Activated CD4-positive, alpha-beta T cell treated with anti-CD3 and anti-CD28 coated beads, Interleukin-2, amount 10 ng/mL, durations not matched to agents 7 days and 5 days (primary cell): ENCODE measurements around the gene BCL2. TPM values are rescaled to one million over a fixed set of nuclear protein-coding genes. Genes with fewer than 3 reads are reported as not detected.
A peak's percentile ranks its signal among the peaks of the same experiment; 100 is the strongest.

ENCODE experiments used
- CTCF ChIA-PET: fragments of 350-600 bp; sonication (Branson Sonifier 250); formaldehyde crosslinking; loops from one replicate; lab custom pipeline; 2021; ENCODE audit warnings: antibody characterized with exemption; lab: Charles Lee
- POLR2A ChIA-PET: fragments of 350-600 bp; sonication (Branson Sonifier 250); formaldehyde crosslinking; loops from one replicate; lab custom pipeline; 2021; ENCODE audit warnings: antibody characterized with exemption; lab: Charles Lee
- DNase-seq: peaks from one replicate; pipeline ENCODE4 v3.0.0-alpha.2; 2020
- H3K27ac Mint-ChIP-seq: one replicate; pipeline ENCODE4 v1.8.0; 2021; ENCODE audit warnings: mild to moderate bottlenecking, moderate library complexity, mixed read lengths
- H3K27me3 Mint-ChIP-seq: one replicate; pipeline ENCODE4 v1.8.0; 2021; ENCODE audit warnings: mixed read lengths
- H3K36me3 Mint-ChIP-seq: one replicate; pipeline ENCODE4 v1.8.0; 2021; ENCODE audit warnings: low read depth, mixed read lengths
- H3K4me1 Mint-ChIP-seq: one replicate; pipeline ENCODE4 v1.8.0; 2021; ENCODE audit warnings: mixed read lengths
- H3K4me3 Mint-ChIP-seq: one replicate; pipeline ENCODE4 v1.8.0; 2021; ENCODE audit warnings: mild to moderate bottlenecking, moderate library complexity, mixed read lengths
- H3K9me3 Mint-ChIP-seq: one replicate; pipeline ENCODE4 v1.8.0; 2021; ENCODE audit warnings: mixed read lengths
- total RNA-seq, 2 experiments: library from RNA; stranded (reverse); gene quantifications; one replicate each; pipeline ENCODE4 v1.2.3, GENCODE V29; 2021

Gene BCL2
- total RNA-seq, 2 experiments from 2014 or later = 113 to 119 TPM

- ChIA-PET CTCF (interaction anchor here (1.1 to 1.3 kb wide), 3 partner anchors 15 to 28 kb away, joined by 3 to 4 read pairs (median 3); no protein-coding TSS in a partner anchor), POLR2A (no interaction called here)
- Mint-ChIP-seq H3K4me1 (peaks cover 2% of the 10 kb centered on the region), H3K36me3 (peaks cover 42% of the 10 kb centered on the region), H3K27me3 (no peaks in the 10 kb centered on the region), H3K9me3 (no peaks in the 10 kb centered on the region), H3K27ac (no peak overlapping the region), H3K4me3 (no peak overlapping the region)
- DNase-seq = no peak
These were observed 27.1 kb upstream of the BCL2 start for GRCh38 chr18:63346480-63347183.

GRCh38 chr18:63346031-63346430, 26.5 kb upstream of the BCL2 start:
- Mint-ChIP-seq H3K27me3 (no peaks in the 10 kb centered on the region), H3K9me3 (no peaks in the 10 kb centered on the region), H3K4me1 (peaks cover 2% of the 10 kb centered on the region), H3K27ac (no peak overlapping the region), H3K36me3 (peaks cover 47% of the 10 kb centered on the region), H3K4me3 (no peak overlapping the region)
- ChIA-PET POLR2A (no interaction called here), CTCF (interaction anchor here (1.1 to 1.3 kb wide), 3 partner anchors 14 to 28 kb away, joined by 3 to 4 read pairs (median 3); no protein-coding TSS in a partner anchor)
- no peak for DNase-seq

- H3K27ac Mint-ChIP-seq = peak overlapping the region; percentile 54
- no peaks in the 10 kb centered on the region for H3K9me3 Mint-ChIP-seq
- no peaks in the 10 kb centered on the region for H3K27me3 Mint-ChIP-seq
- CTCF ChIA-PET = interaction anchor here (1.3 kb wide), 1 partner anchor 14 kb away, joined by 5 read pairs; no protein-coding TSS in a partner anchor
- peaks cover 48% of the 10 kb centered on the region for H3K36me3 Mint-ChIP-seq
- H3K4me1 Mint-ChIP-seq = peaks cover 2% of the 10 kb centered on the region
- no peak overlapping the region for H3K4me3 Mint-ChIP-seq
- no peak for DNase-seq
- POLR2A ChIA-PET = no interaction called here
These were observed 25.3 kb upstream of the BCL2 start for GRCh38 chr18:63344918-63345317.

- no peak for DNase-seq
- H3K4me1 Mint-ChIP-seq = peaks cover 2% of the 10 kb centered on the region
- H3K36me3 Mint-ChIP-seq = peaks cover 43% of the 10 kb centered on the region
- H3K4me3 Mint-ChIP-seq = no peak overlapping the region
- no peaks in the 10 kb centered on the region for H3K27me3 Mint-ChIP-seq
- H3K9me3 Mint-ChIP-seq = no peaks in the 10 kb centered on the region
- ChIA-PET CTCF (interaction anchor here (1.3 kb wide), 1 partner anchor 13 kb away, joined by 5 read pairs; no protein-coding TSS in a partner anchor), POLR2A (no interaction called here)
- no peak overlapping the region for H3K27ac Mint-ChIP-seq
These were observed 24.7 kb upstream of the BCL2 start for GRCh38 chr18:63344263-63344662.

- POLR2A ChIA-PET = interaction anchor here (0.7 kb wide), 1 partner anchor 95 kb away, joined by 21 read pairs; no protein-coding TSS in a partner anchor
- no peak overlapping the region for H3K4me3 Mint-ChIP-seq
- CTCF ChIA-PET = interaction anchor here (0.6 kb wide), 2 partner anchors 177 to 347 kb away, joined by 3 read pairs; no protein-coding TSS in a partner anchor
- H3K27ac Mint-ChIP-seq = no peak overlapping the region
- H3K27me3 Mint-ChIP-seq = no peaks in the 10 kb centered on the region
- H3K36me3 Mint-ChIP-seq = peaks cover 40% of the 10 kb centered on the region
- peak; percentile 45 for DNase-seq
- H3K9me3 Mint-ChIP-seq = no peaks in the 10 kb centered on the region
- H3K4me1 Mint-ChIP-seq = peaks cover 2% of the 10 kb centered on the region
These were observed 22.6 kb upstream of the BCL2 start for GRCh38 chr18:63342206-63342605.

- peak; percentile 58 for DNase-seq
- CTCF ChIA-PET = interaction anchor here (0.7 to 2.0 kb wide), 6 partner anchors 9 to 324 kb away, joined by 3 to 7 read pairs (median 4); no protein-coding TSS in a partner anchor
- Mint-ChIP-seq H3K36me3 (peaks cover 41% of the 10 kb centered on the region), H3K4me1 (peaks cover 2% of the 10 kb centered on the region), H3K27me3 (no peaks in the 10 kb centered on the region), H3K4me3 (no peak overlapping the region), H3K9me3 (no peaks in the 10 kb centered on the region), H3K27ac (no peak overlapping the region)
- POLR2A ChIA-PET = no interaction called here
These were observed 20.4 kb upstream of the BCL2 start for GRCh38 chr18:63339920-63340484.

GRCh38 chr18:63336366-63337099, 17.0 kb upstream of the BCL2 start:
- Mint-ChIP-seq H3K27me3 (no peaks in the 10 kb centered on the region), H3K4me1 (no peaks in the 10 kb centered on the region), H3K36me3 (peaks cover 45% of the 10 kb centered on the region), H3K27ac (no peak overlapping the region), H3K9me3 (no peaks in the 10 kb centered on the region), H3K4me3 (no peak overlapping the region)
- POLR2A ChIA-PET = no interaction called here
- DNase-seq = no peak
- CTCF ChIA-PET = no interaction called here

GRCh38 chr18:63331105-63331504, 11.5 kb upstream of the BCL2 start:
- POLR2A ChIA-PET = no interaction called here
- no peaks in the 10 kb centered on the region for H3K27me3 Mint-ChIP-seq
- DNase-seq = no peak
- no peaks in the 10 kb centered on the region for H3K4me1 Mint-ChIP-seq
- CTCF ChIA-PET = interaction anchor here (1.5 to 2.1 kb wide), 4 partner anchors 9 to 313 kb away, joined by 3 to 7 read pairs (median 4); no protein-coding TSS in a partner anchor
- no peaks in the 10 kb centered on the region for H3K9me3 Mint-ChIP-seq
- H3K4me3 Mint-ChIP-seq = no peak overlapping the region
- H3K36me3 Mint-ChIP-seq = peaks cover 31% of the 10 kb centered on the region
- H3K27ac Mint-ChIP-seq = no peak overlapping the region

GRCh38 chr18:63329431-63330145, 10.0 kb upstream of the BCL2 start:
- Mint-ChIP-seq H3K9me3 (no peaks in the 10 kb centered on the region), H3K27me3 (no peaks in the 10 kb centered on the region), H3K4me1 (no peaks in the 10 kb centered on the region), H3K27ac (no peak overlapping the region), H3K36me3 (peaks cover 25% of the 10 kb centered on the region), H3K4me3 (no peak overlapping the region)
- DNase-seq = no peak
- ChIA-PET POLR2A (no interaction called here), CTCF (interaction anchor here (1.5 to 2.1 kb wide), 3 partner anchors 11 to 311 kb away, joined by 3 to 7 read pairs (median 4); no protein-coding TSS in a partner anchor)

GRCh38 chr18:63326011-63326410, 6.4 kb upstream of the BCL2 start:
- H3K9me3 Mint-ChIP-seq = no peaks in the 10 kb centered on the region
- peaks cover 17% of the 10 kb centered on the region for H3K4me1 Mint-ChIP-seq
- no peaks in the 10 kb centered on the region for H3K27me3 Mint-ChIP-seq
- no peak for DNase-seq
- CTCF ChIA-PET = interaction anchor here (0.9 to 2.5 kb wide), 2 partner anchors 9 to 310 kb away, joined by 3 to 11 read pairs; no protein-coding TSS in a partner anchor
- no peak overlapping the region for H3K4me3 Mint-ChIP-seq
- POLR2A ChIA-PET = no interaction called here
- no peak overlapping the region for H3K27ac Mint-ChIP-seq
- peaks cover 8% of the 10 kb centered on the region for H3K36me3 Mint-ChIP-seq

- Mint-ChIP-seq H3K4me1 (peaks cover 19% of the 10 kb centered on the region), H3K36me3 (peaks cover 3% of the 10 kb centered on the region), H3K27ac (no peak overlapping the region), H3K9me3 (no peaks in the 10 kb centered on the region), H3K27me3 (no peaks in the 10 kb centered on the region), H3K4me3 (no peak overlapping the region)
- POLR2A ChIA-PET = no interaction called here
- CTCF ChIA-PET = interaction anchor here (0.7 to 3.9 kb wide), 4 partner anchors 167 to 308 kb away, joined by 3 to 14 read pairs (median 3); no protein-coding TSS in a partner anchor
- DNase-seq = no peak
These were observed 5.6 kb upstream of the BCL2 start for GRCh38 chr18:63325086-63325686.
